SK-N-SH treated with all-trans-retinoic acid at 6 μM for 48 hours (cell line): Measurements from ENCODE around the gene DBR1.

Experiments used
- ATAC-seq: fragments of 200-7000 bp; cut with Tn5 transposase; 3 replicates; pipeline ENCODE4 v1.9.1; 2020; ENCODE audit warnings: mild to moderate bottlenecking, moderate library complexity
- ARNTL ChIP-seq: fragments of 450-650 bp; formaldehyde crosslinking; IDR thresholded peaks from 2 replicates; pipeline ENCODE4 v1.5.0; 2020; ENCODE audit warnings: low read depth, mild to moderate bottlenecking, moderate library complexity, borderline replicate concordance
- BACH2 ChIP-seq: fragments of 250-450 bp; sonication (Bioruptor Pico); IDR thresholded peaks from 2 replicates; pipeline ENCODE4 v1.9.0; 2021; ENCODE audit warnings: mild to moderate bottlenecking, borderline replicate concordance
- CREB5 ChIP-seq: fragments of 250-450 bp; sonication (Bioruptor Pico); IDR thresholded peaks from 2 replicates; pipeline ENCODE4 v1.5.1; 2020; ENCODE audit warnings: low read depth, mild to moderate bottlenecking, moderate library complexity
- CSDC2 ChIP-seq: fragments of 250-450 bp; sonication (Bioruptor Pico); IDR thresholded peaks from 2 replicates; pipeline ENCODE4 v1.5.0; 2020; ENCODE audit warnings: mild to moderate bottlenecking, moderate library complexity
- CSRNP3 ChIP-seq: fragments of 250-450 bp; sonication (Bioruptor Pico); IDR thresholded peaks from 2 replicates; pipeline ENCODE4 v1.5.1; 2021; ENCODE audit warnings: mild to moderate bottlenecking, moderate library complexity
- ESRRG ChIP-seq: fragments of 250-450 bp; sonication (Bioruptor Pico); IDR thresholded peaks from 2 replicates; pipeline ENCODE4 v1.6.1; 2021; ENCODE audit warnings: mild to moderate bottlenecking
- GLIS3 ChIP-seq: fragments of 250-450 bp; sonication (Bioruptor Pico); IDR thresholded peaks from 2 replicates; pipeline ENCODE4 v1.5.0; 2020; ENCODE audit warnings: mild to moderate bottlenecking, moderate library complexity
- ISL1 ChIP-seq: fragments of 250-450 bp; sonication (Bioruptor Pico); IDR thresholded peaks from 2 replicates; pipeline ENCODE4 v2.1.2; 2022; ENCODE audit warnings: mild to moderate bottlenecking, moderate library complexity
- OSR1 ChIP-seq: fragments of 250-450 bp; sonication (Bioruptor Pico); IDR thresholded peaks from 2 replicates; pipeline ENCODE4 v1.8.0; 2022; ENCODE audit warnings: moderate library complexity, mild to moderate bottlenecking, inconsistent platforms
- PATZ1 ChIP-seq: fragments of 250-450 bp; sonication (Bioruptor Pico); IDR thresholded peaks from 2 replicates; pipeline ENCODE4 v1.8.0; 2020; ENCODE audit warnings: mild to moderate bottlenecking, moderate library complexity, borderline replicate concordance
- POU6F1 ChIP-seq: fragments of 250-450 bp; sonication (Bioruptor Pico); IDR thresholded peaks from 2 replicates; pipeline ENCODE4 v1.8.0; 2021; ENCODE audit warnings: low read depth, mild to moderate bottlenecking, moderate library complexity, borderline replicate concordance
- RARB ChIP-seq: fragments of 250-450 bp; sonication (Bioruptor Pico); IDR thresholded peaks from 2 replicates; pipeline ENCODE4 v1.8.0; 2021; ENCODE audit warnings: mild to moderate bottlenecking, moderate library complexity
- SNAI2 ChIP-seq: fragments of 250-450 bp; sonication (Bioruptor Pico); IDR thresholded peaks from 2 replicates; pipeline ENCODE4 v1.5.0; 2020; ENCODE audit warnings: mild to moderate bottlenecking, moderate library complexity
- TCF4 ChIP-seq: fragments of 250-450 bp; sonication (Bioruptor Pico); IDR thresholded peaks from 2 replicates; pipeline ENCODE4 v1.8.0; 2021; ENCODE audit warnings: mild to moderate bottlenecking, moderate library complexity, borderline replicate concordance
- TSHZ2 ChIP-seq: fragments of 250-450 bp; sonication (Bioruptor Pico); IDR thresholded peaks from 2 replicates; pipeline ENCODE4 v1.5.0; 2020; ENCODE audit warnings: mild to moderate bottlenecking, moderate library complexity
- ZFP3 ChIP-seq: fragments of 250-450 bp; sonication (Bioruptor Pico); IDR thresholded peaks from 2 replicates; pipeline ENCODE4 v1.5.0; 2020; ENCODE audit warnings: mild to moderate bottlenecking, moderate library complexity
- ZFP30 ChIP-seq: fragments of 450-650 bp; formaldehyde crosslinking; IDR thresholded peaks from 2 replicates; pipeline ENCODE4 v1.5.0; 2022; ENCODE audit warnings: mild to moderate bottlenecking, moderate library complexity
- ZNF565 ChIP-seq: fragments of 450-650 bp; formaldehyde crosslinking; conservative IDR thresholded peaks from 2 replicates; pipeline ENCODE4 v1.5.0; 2020; ENCODE audit warnings: low read depth, mild to moderate bottlenecking, moderate library complexity
- ZNF70 ChIP-seq: fragments of 450-650 bp; formaldehyde crosslinking; IDR thresholded peaks from 2 replicates; pipeline ENCODE4 v1.5.0; 2020; ENCODE audit warnings: mild to moderate bottlenecking, moderate library complexity
- ZNF8 ChIP-seq: fragments of 450-650 bp; formaldehyde crosslinking; IDR thresholded peaks from 2 replicates; pipeline ENCODE4 v1.5.0; 2020; ENCODE audit warnings: mild to moderate bottlenecking, moderate library complexity

DBR1 gene

GRCh38 chr3:138205527-138205926 lies 30.8 kb upstream of the DBR1 start (continued):
- TF ChIP-seq PATZ1 (CRISPR knock-in tag), result no peak

GRCh38 chr3:138203938-138204337 lies 29.2 kb upstream of the DBR1 start:
- no peak for TF ChIP-seq POU6F1 (CRISPR knock-in tag)
- no peak for TF ChIP-seq ARNTL (CRISPR knock-in tag)
- TF ChIP-seq ISL1 (CRISPR knock-in tag), result no peak
- no peak for TF ChIP-seq ZFP30
- no peak for TF ChIP-seq TSHZ2
- no peak for TF ChIP-seq SNAI2 (CRISPR knock-in tag)
- no peak for TF ChIP-seq ZNF565 (CRISPR knock-in tag)
- TF ChIP-seq ESRRG, result no peak
- TF ChIP-seq BACH2, result no peak
- TF ChIP-seq GLIS3, result no peak
- TF ChIP-seq CSDC2 (CRISPR knock-in tag), result no peak
- no peak for TF ChIP-seq RARB (CRISPR knock-in tag)

GRCh38 chr3:138202945-138203701 lies 28.4 kb upstream of the DBR1 start:
- TF ChIP-seq OSR1 (CRISPR knock-in tag), result no peak
- TF ChIP-seq PATZ1 (CRISPR knock-in tag), result no peak
- TF ChIP-seq ISL1 (CRISPR knock-in tag), result no peak
- no peak for TF ChIP-seq ESRRG
- no peak for ATAC-seq

More at GRCh38 chr3:138203938-138204337, 29.2 kb upstream of the DBR1 start:
- no peak for ATAC-seq

- TF ChIP-seq RARB (CRISPR knock-in tag) (no peak), CSDC2 (CRISPR knock-in tag) (no peak), ZFP3 (CRISPR knock-in tag) (no peak), CSRNP3 (CRISPR knock-in tag) (no peak), ISL1 (CRISPR knock-in tag) (no peak), ESRRG (no peak), ZNF565 (CRISPR knock-in tag) (no peak), OSR1 (CRISPR knock-in tag) (no peak), TSHZ2 (no peak), ZNF8 (no peak), CREB5 (no peak), SNAI2 (CRISPR knock-in tag) (no peak), TCF4 (CRISPR knock-in tag) (no peak), GLIS3 (no peak), ZNF70 (CRISPR knock-in tag) (no peak)
Measured at GRCh38 chr3:138200424-138200823, 25.7 kb upstream of the DBR1 start.

More at GRCh38 chr3:138200424-138200823, 25.7 kb upstream of the DBR1 start:
- no peak for ATAC-seq
